K562 (cell line): Measurements from ENCODE around the gene EFNA1. TPM values are rescaled to one million over a fixed set of nuclear protein-coding genes. Genes with fewer than 3 reads are reported as not detected.
A peak's percentile ranks its signal among the peaks of the same experiment; 100 is the strongest.

Source experiments
- ATAC-seq: fragments of 200-7000 bp; cut with Tn5 transposase; 3 replicates; pipeline ENCODE4 v1.9.1; 2020; ENCODE audit warnings: moderate library complexity
- BruUV-seq: library from RNA; stranded (reverse); fragments of 400-500 nt; replicated peaks from 2 replicates; lab custom pipeline; 2021; lab: Mats Ljungman, UMichigan
- CTCF ChIA-PET: fragments of 300-600 bp; formaldehyde crosslinking; extraction: SDS; loops from one replicate; lab custom pipeline; 2021; ENCODE audit warnings: low intra/inter-chr PET ratio; lab: Yijun Ruan, JAX
- POLR2A ChIA-PET: fragments of 300-600, 350-650 bp; sonication (Branson Sonifier 250); formaldehyde crosslinking; extraction: SDS; loops from one replicate; lab custom pipeline; 2021; ENCODE audit warnings: antibody characterized with exemption, inconsistent platforms; lab: Yijun Ruan, JAX
- DNase-seq, 4 experiments: peaks; one replicate each; pipeline versions ENCODE4 v3.0.0 to v3.0.0-alpha.2; 2011 to 2018; ENCODE audit warnings: low spot score in 3 of 4, mixed read lengths in 3 of 4; ENCODE audit errors: extremely low read depth in 1 of 4
- FAIRE-seq: peaks from 2 replicates; lab custom pipeline; 2011; peaks lifted over from hg19 to GRCh38; lab: Jason Lieb, UNC
- H2AFZ ChIP-seq: 2 replicates; pipeline ENCODE4 v1.6.0; 2011; ENCODE audit warnings: low read depth, low read length, control low read depth, inconsistent platforms
- H3K27ac ChIP-seq: fragments of 200-600 bp; 3 replicates; pipeline ENCODE4 v1.8.0; 2011; ENCODE audit warnings: low read depth, mild to moderate bottlenecking, control low read depth, inconsistent platforms, low read length, moderate library complexity, mixed read lengths; ENCODE audit errors: extremely low read depth
- H3K27me3 ChIP-seq, 2 experiments: fragments of 300-600 bp in 1 of 2; 2 replicates in 1 of 2; 3 replicates in 1 of 2; pipeline versions ENCODE4 v1.6.0 to v1.8.0; 2011; ENCODE audit warnings: inconsistent platforms in 2 of 2, low read length in 2 of 2, mild to moderate bottlenecking in 1 of 2, mixed read lengths in 1 of 2, moderate library complexity in 1 of 2; ENCODE audit not compliant: control insufficient read depth in 2 of 2, insufficient read depth in 2 of 2
- H3K36me3 ChIP-seq: fragments of 300-600 bp; 3 replicates; pipeline ENCODE4 v1.8.0; 2011; ENCODE audit warnings: mild to moderate bottlenecking, low read length, inconsistent platforms; ENCODE audit not compliant: control insufficient read depth, insufficient read depth
- H3K4me1 ChIP-seq, 2 experiments: fragments of 200-600 bp in 1 of 2; replicated peaks in 1 of 2; 2 replicates in 1 of 2; 3 replicates in 1 of 2; pipeline versions ENCODE4 v1.5.1 to v1.8.0; 2011; ENCODE audit warnings: inconsistent platforms in 2 of 2, low read length in 2 of 2, mild to moderate bottlenecking in 1 of 2, mixed read lengths in 1 of 2, moderate library complexity in 1 of 2; ENCODE audit not compliant: control insufficient read depth in 2 of 2, insufficient read depth in 2 of 2
- H3K4me2 ChIP-seq: 2 replicates; pipeline ENCODE4 v1.6.1; 2011; ENCODE audit warnings: low read length, control low read depth, inconsistent platforms, mixed read lengths; ENCODE audit not compliant: insufficient read depth
- H3K4me3 ChIP-seq: fragments of 200-600 bp; sonication (generic), shearing (Covaris generic); 2 replicates; pipeline ENCODE4 v1.5.1; 2016; ENCODE audit warnings: control low read depth, inconsistent platforms
- H3K79me2 ChIP-seq: fragments of 200-600 bp; 3 replicates; pipeline ENCODE4 v1.8.0; 2011; ENCODE audit warnings: low read length, inconsistent platforms; ENCODE audit not compliant: control insufficient read depth, insufficient read depth
- H3K9ac ChIP-seq, 2 experiments: 2 replicates each; pipeline versions ENCODE4 v1.6.0 to v1.6.1; 2011; ENCODE audit warnings: low read depth in 2 of 2, low read length in 2 of 2, control low read depth in 1 of 2, inconsistent platforms in 1 of 2, mild to moderate bottlenecking in 1 of 2, mixed read lengths in 1 of 2; ENCODE audit not compliant: insufficient read depth in 1 of 2
- H3K9me1 ChIP-seq: one replicate; pipeline ENCODE4 v1.6.0; 2011; ENCODE audit warnings: inconsistent platforms, mild to moderate bottlenecking, low read length, moderate library complexity; ENCODE audit not compliant: control insufficient read depth, insufficient read depth
- H3K9me3 ChIP-seq: replicated peaks from 2 replicates; pipeline ENCODE4 v1.5.1; 2011; ENCODE audit warnings: low read depth, low read length, inconsistent platforms; ENCODE audit not compliant: control insufficient read depth, insufficient read depth
- H4K20me1 ChIP-seq: replicated peaks from 2 replicates; pipeline ENCODE4 v1.6.1; 2011; ENCODE audit warnings: low read length, inconsistent platforms, mixed read lengths; ENCODE audit not compliant: control insufficient read depth, insufficient read depth
- CREB5 ChIP-seq: fragments of 250-450 bp; sonication (Bioruptor Pico); IDR thresholded peaks from 2 replicates; pipeline ENCODE4 v1.5.0; 2020; ENCODE audit warnings: mild to moderate bottlenecking
- EZH2 ChIP-seq: IDR thresholded peaks from 2 replicates; pipeline ENCODE4 v1.6.1; 2012; ENCODE audit warnings: low read depth, mild to moderate bottlenecking, inconsistent platforms, low read length, borderline replicate concordance
- GABPB2 ChIP-seq: fragments of 250-450 bp; sonication (Bioruptor Pico); conservative IDR thresholded peaks from 2 replicates; pipeline ENCODE4 v1.5.1; 2021; ENCODE audit warnings: mild to moderate bottlenecking
- KDM4B ChIP-seq, 2 experiments: fragments of 450-650 bp in 1 of 2; sonication (generic) in 1 of 2; IDR thresholded peaks; 2 replicates each; pipeline ENCODE4 v1.6.1; 2016 to 2017; ENCODE audit warnings: borderline replicate concordance in 2 of 2, antibody characterized with exemption in 1 of 2, low read depth in 1 of 2, mild to moderate bottlenecking in 1 of 2
- RBM22 ChIP-seq: fragments of 200-400 bp; formaldehyde crosslinking; IDR thresholded peaks from 2 replicates; pipeline ENCODE4 v1.6.1; 2018; ENCODE audit warnings: low read length, low read depth; ENCODE audit not compliant: poor library complexity, severe bottlenecking
- RBM34 ChIP-seq: fragments of 200-400 bp; formaldehyde crosslinking; IDR thresholded peaks from 2 replicates; pipeline ENCODE4 v1.6.1; 2018; ENCODE audit warnings: low read length, borderline replicate concordance; ENCODE audit not compliant: insufficient read depth
- TRIM28 ChIP-seq: fragments of 450-650 bp; IDR thresholded peaks from 2 replicates; pipeline ENCODE4 v1.6.1; 2017
- YY1 ChIP-seq, 3 experiments: IDR thresholded peaks; 2 replicates each; pipeline ENCODE4 v1.6.1; 2011; ENCODE audit warnings: low read length in 2 of 3, mild to moderate bottlenecking in 2 of 3, moderate library complexity in 2 of 3, borderline replicate concordance in 1 of 3, control low read depth in 1 of 3, low read depth in 1 of 3; ENCODE audit not compliant: insufficient read depth in 3 of 3, insufficient replicate concordance in 2 of 3, control insufficient read depth in 1 of 3, insufficient read length in 1 of 3; ENCODE audit errors: extremely low read depth in 1 of 3
- ZBTB5 ChIP-seq: fragments of 450-650 bp; IDR thresholded peaks from 2 replicates; pipeline ENCODE4 v1.6.1; 2017; ENCODE audit warnings: antibody characterized with exemption
- WGBS: fragments of 100-300 bp; shearing (Covaris generic); methylation state at CpG from one replicate; pipeline ENCODE4 v1.1.6; 2016; ENCODE audit warnings: low coverage, mixed read lengths; ENCODE audit not compliant: insufficient coverage; ENCODE audit errors: missing lambda C conversion rate; 5-methylcytosine and 5-hydroxymethylcytosine counted together
- in situ Hi-C: fragments of 300-500 bp; cut with MboI; formaldehyde crosslinking; loops from 4 replicates; pipeline ENCODE4 v1.15.0; 2018; ENCODE audit warnings: inconsistent platforms, mixed read lengths
- intact Hi-C: fragments of 100-400 bp; cut with micrococcal nuclease; formaldehyde crosslinking; loops from 2 replicates; pipeline ENCODE4 v1.14.2; 2022
- polyA plus RNA-seq, 8 experiments: library from polyadenylated mRNA; depleted of rRNA in 4 of 8; stranded (reverse) in 5 of 8; unstranded in 3 of 8; fragments of >200 nt; fragmentation: Nextera tagmentation in 2 of 8; fragmentation: Illumina TruSeq in 1 of 8; extraction: Ambion mirVana in 2 of 8; extraction: Trizol in 1 of 8; gene quantifications; 2 replicates each; pipeline versions ENCODE4 v1.2.1 to v1.2.3, GENCODE V29; 2011 to 2014; ENCODE audit warnings: inconsistent platforms in 1 of 8, missing spikeins in 1 of 8
- total RNA-seq, 7 experiments: library from RNA; depleted of rRNA in 6 of 7; stranded (reverse); fragments of >200 nt in 6 of 7; fragmentation: Illumina TruSeq in 2 of 7; extraction: Trizol in 2 of 7; gene quantifications; 2 replicates each; pipeline versions ENCODE4 v1.2.1 to v1.2.3, GENCODE V29; 2011 to 2021; ENCODE audit warnings: low replicate concordance in 1 of 7

EFNA1 gene
- total and polyA plus RNA-seq, 9 of the 15 experiments (the other 6 are each of a cell fraction or from before 2014, with no cell fraction given): 2.1 to 9.3 (median 3.0) TPM

- intact Hi-C loops: no loop called here
- no peak overlapping the region for H3K27ac ChIP-seq
Observed at GRCh38 chr1:155177192-155177917, 49.7 kb downstream of the EFNA1 start.

More at GRCh38 chr1:155177192-155177917, 49.7 kb downstream of the EFNA1 start:
- Histone ChIP-seq H3K36me3 (no peaks in the 10 kb centered on the region), H3K9me3 (no peaks in the 10 kb centered on the region), H3K9ac (peak overlapping the region in 1 of 2 experiments; percentile 61; a peak in 1 of 4 replicates), H2AFZ (no peak overlapping the region), H3K4me1 (peaks cover 15 to 69% of the 10 kb centered on the region in 2 experiments; a peak in 4 of 5 replicates), H3K27me3 (no peaks in the 10 kb centered on the region), H3K9me1 (no peaks in the 10 kb centered on the region), H3K4me3 (no peak overlapping the region), H3K4me2 (no peak overlapping the region), H3K79me2 (peaks cover 8% of the 10 kb centered on the region), H4K20me1 (no peaks in the 10 kb centered on the region)
- ChIA-PET POLR2A (interaction anchor here (0.9 to 1.4 kb wide), 2 partner anchors 9 to 62 kb away, joined by 4 to 5 read pairs; no protein-coding TSS in a partner anchor), CTCF (interaction anchor here (2.3 kb wide), 1 partner anchor 50 kb away, joined by 17 read pairs; no protein-coding TSS in a partner anchor)
- no peak for TF ChIP-seq ZBTB5
- TF ChIP-seq EZH2: no peak
- TF ChIP-seq TRIM28: no peak
- no peak for TF ChIP-seq RBM22
- no peak for TF ChIP-seq CREB5 (CRISPR knock-in tag)
- TF ChIP-seq YY1 (IDR thresholded peaks at IDR 0.05; ENCODE audit: borderline replicate concordance in 1 of 3, control insufficient read depth in 1 of 3, extremely low read depth in 1 of 3, insufficient read depth in 3 of 3, insufficient read length in 1 of 3, insufficient replicate concordance in 2 of 3, low read depth in 1 of 3, low read length in 2 of 3): no peak
- no peak for TF ChIP-seq KDM4B (IDR thresholded peaks at IDR 0.05; ENCODE audit: borderline replicate concordance in 2 of 2, low read depth in 1 of 2)
- TF ChIP-seq RBM34: no peak
- no peak for TF ChIP-seq GABPB2
- DNase-seq: no peak
- FAIRE-seq: no peak
- no TSS peak for BruUV-seq
- WGBS: 52% methylated on average over 11 of the region's 11 CpGs
- ATAC-seq: no peak
- in situ Hi-C loops: no loop called here
